ENCODE data around the gene TMEM151B. TPM values are rescaled to one million over a fixed set of nuclear protein-coding genes. Genes with fewer than 3 reads are reported as not detected.

The TMEM151B gene
- total and polyA plus RNA-seq, 2 of the 13 experiments (the other 11 are each of a cell fraction or from before 2014, with no cell fraction given): not detected

- TF ChIP-seq MTA3 (CRISPR knock-in tag; IDR thresholded peaks at IDR 0.05): no peak
- no peak for TF ChIP-seq ZNF512 (CRISPR knock-in tag; IDR thresholded peaks at IDR 0.05)
- no peak for TF ChIP-seq SIX1 (CRISPR knock-in tag; IDR thresholded peaks at IDR 0.05; ENCODE audit: borderline replicate concordance)
- TF ChIP-seq RFXAP (CRISPR knock-in tag; IDR thresholded peaks at IDR 0.05; ENCODE audit: borderline replicate concordance): no peak
- TF ChIP-seq ZNF773 (CRISPR knock-in tag; IDR thresholded peaks at IDR 0.05; ENCODE audit: borderline replicate concordance): no peak
- no peak for TF ChIP-seq NFYB (CRISPR knock-in tag; IDR thresholded peaks at IDR 0.05)
- no peak for TF ChIP-seq PRMT3 (CRISPR knock-in tag; IDR thresholded peaks at IDR 0.05; ENCODE audit: borderline replicate concordance, low read depth)
- TF ChIP-seq ZNF704 (CRISPR knock-in tag; IDR thresholded peaks at IDR 0.05; ENCODE audit: borderline replicate concordance): no peak
- no peak for TF ChIP-seq ZBTB7A (CRISPR knock-in tag; IDR thresholded peaks at IDR 0.05)
- TF ChIP-seq NKX3-1 (CRISPR knock-in tag; IDR thresholded peaks at IDR 0.05): no peak
- peak; percentile 63 for TF ChIP-seq UBTF (CRISPR knock-in tag; IDR thresholded peaks at IDR 0.05)
- peak; percentile 69; the same call in 1 of the 2 replicates for TF ChIP-seq ZNF816 (CRISPR knock-in tag; IDR thresholded peaks at IDR 0.05; ENCODE audit: borderline replicate concordance)
- TF ChIP-seq ZNF713 (CRISPR knock-in tag; IDR thresholded peaks at IDR 0.05): no peak
- peak; percentile 20 for TF ChIP-seq IKZF4 (CRISPR knock-in tag; IDR thresholded peaks at IDR 0.05; ENCODE audit: borderline replicate concordance, low read depth, not compliant biosample characterization)
- no peak for TF ChIP-seq HNF4G (IDR thresholded peaks at IDR 0.05; ENCODE audit: borderline replicate concordance, low read depth, low read length)
- TF ChIP-seq HNF4G (CRISPR knock-in tag; IDR thresholded peaks at IDR 0.05; ENCODE audit: borderline replicate concordance, low read depth): no peak; the same call in 1 of the 2 replicates
- TF ChIP-seq BRCA1 (CRISPR knock-in tag; IDR thresholded peaks at IDR 0.05): no peak
- no peak; the same call in 1 of the 2 replicates for TF ChIP-seq HOMEZ (CRISPR knock-in tag; IDR thresholded peaks at IDR 0.05; ENCODE audit: low read depth)
- peak; percentile 89 for TF ChIP-seq MXI1 (IDR thresholded peaks at IDR 0.05; ENCODE audit: borderline replicate concordance, low read depth, low read length)
- TF ChIP-seq MED1 (CRISPR knock-in tag; IDR thresholded peaks at IDR 0.05): peak; percentile 19; the same call in 1 of the 2 replicates
Measured at GRCh38 chr6:44247338-44248302, 22.6 kb upstream of the TMEM151B start (continued).

All from HepG2 (cell line).